Naive thymus-derived CD4-positive, alpha-beta T cell (primary cell): ENCODE data around the gene CLASRP. TPM values are rescaled to one million over a fixed set of nuclear protein-coding genes. Genes with fewer than 3 reads are reported as not detected.

ENCODE experiments used
- ATAC-seq: fragments of 150-1000 bp; cut with Tn5 transposase; 2 replicates; pipeline ENCODE4 v1.10.0; 2021; ENCODE audit warnings: mild to moderate bottlenecking, moderate library complexity
- CTCF ChIA-PET: fragments of 350-600 bp; sonication (Branson Sonifier 250); formaldehyde crosslinking; loops from one replicate; lab custom pipeline; 2021; ENCODE audit warnings: antibody characterized with exemption; lab: Charles Lee
- POLR2A ChIA-PET: fragments of 350-600 bp; sonication (Branson Sonifier 250); formaldehyde crosslinking; loops from one replicate; lab custom pipeline; 2021; ENCODE audit warnings: antibody characterized with exemption, inconsistent platforms; lab: Charles Lee
- DNase-seq, 9 donors: peaks; one replicate each; pipeline versions ENCODE4 v3.0.0 to v3.0.0-alpha.2; 2020 to 2022; ENCODE audit warnings: mixed read lengths in 1 of 9
- H3K27ac ChIP-seq: one replicate; pipeline ENCODE4 v1.7.0; 2013; ENCODE audit warnings: mild to moderate bottlenecking, low read depth, low read length, moderate library complexity
- H3K27me3 ChIP-seq, 2 donors: one replicate each; pipeline ENCODE4 v1.7.0; 2013; ENCODE audit warnings: low read length in 2 of 2, mild to moderate bottlenecking in 2 of 2, moderate library complexity in 2 of 2; ENCODE audit not compliant: control insufficient read depth in 2 of 2, insufficient read depth in 2 of 2
- H3K36me3 ChIP-seq, 3 experiments: 1 replicate in 2 of 3; 2 replicates in 1 of 3; pipeline ENCODE4 v1.7.0; 2013; ENCODE audit warnings: low read length in 3 of 3, mild to moderate bottlenecking in 3 of 3, moderate library complexity in 1 of 3; ENCODE audit not compliant: insufficient read depth in 3 of 3, control insufficient read depth in 2 of 3
- H3K4me1 ChIP-seq, 2 donors: one replicate each; pipeline ENCODE4 v1.7.0; 2013; ENCODE audit warnings: low read length in 2 of 2, mild to moderate bottlenecking in 2 of 2, moderate library complexity in 1 of 2; ENCODE audit not compliant: control insufficient read depth in 2 of 2, insufficient read depth in 2 of 2
- H3K4me3 ChIP-seq: 2 replicates; pipeline ENCODE4 v1.7.0; 2013; ENCODE audit warnings: mild to moderate bottlenecking, low read length
- H3K9me3 ChIP-seq, 3 experiments: 1 replicate in 2 of 3; 2 replicates in 1 of 3; pipeline ENCODE4 v1.7.0; 2013; ENCODE audit warnings: low read length in 3 of 3; ENCODE audit not compliant: control insufficient read depth in 2 of 3
- H3K27ac Mint-ChIP-seq, 9 donors: one replicate each; pipeline ENCODE4 v1.8.0; 2020 to 2022; ENCODE audit warnings: mixed read lengths in 9 of 9, mild to moderate bottlenecking in 8 of 9, moderate library complexity in 5 of 9, inconsistent platforms in 2 of 9
- H3K27me3 Mint-ChIP-seq, 5 donors: one replicate each; pipeline ENCODE4 v1.8.0; 2021 to 2022; ENCODE audit warnings: mixed read lengths in 5 of 5, mild to moderate bottlenecking in 1 of 5
- H3K36me3 Mint-ChIP-seq, 5 donors: one replicate each; pipeline ENCODE4 v1.8.0; 2020 to 2022; ENCODE audit warnings: mixed read lengths in 5 of 5, mild to moderate bottlenecking in 3 of 5, inconsistent platforms in 1 of 5
- H3K4me1 Mint-ChIP-seq, 7 donors: one replicate each; pipeline ENCODE4 v1.8.0; 2020 to 2022; ENCODE audit warnings: mixed read lengths in 7 of 7, mild to moderate bottlenecking in 3 of 7, inconsistent platforms in 1 of 7
- H3K4me3 Mint-ChIP-seq, 10 donors: one replicate each; pipeline ENCODE4 v1.8.0; 2020 to 2022; ENCODE audit warnings: mild to moderate bottlenecking in 10 of 10, mixed read lengths in 10 of 10, moderate library complexity in 6 of 10, inconsistent platforms in 2 of 10
- H3K9me3 Mint-ChIP-seq, 11 donors: one replicate each; pipeline ENCODE4 v1.8.0; 2020 to 2022; ENCODE audit warnings: mixed read lengths in 11 of 11, mild to moderate bottlenecking in 4 of 11, inconsistent platforms in 1 of 11, moderate library complexity in 1 of 11
- intact Hi-C, 2 donors: fragments of 100-400 bp; cut with micrococcal nuclease; formaldehyde crosslinking; loops; one replicate each; pipeline ENCODE4 v1.15.1; 2023
- polyA plus RNA-seq, 2 donors: library from polyadenylated mRNA; unstranded; fragments of 300-500 nt; fragmentation: Illumina TruSeq; gene quantifications; one replicate each; pipeline ENCODE4 v1.2.3, GENCODE V29; 2021
- total RNA-seq, 6 experiments: library from RNA in 5 of 6; stranded (reverse) in 5 of 6; gene quantifications; 1 replicate in 5 of 6; 2 replicates in 1 of 6; pipeline ENCODE4 v1.2.3 and lab custom pipeline; 2021 to 2026

CLASRP gene
- total and polyA plus RNA-seq, 7 experiments from 2014 or later: 3.6 to 185 (median 152) TPM

GRCh38 chr19:45114116-45114515 lies 75.3 kb downstream of the CLASRP start:
- no peaks in the 10 kb centered on the region for H3K9me3 ChIP-seq
- H3K36me3 Mint-ChIP-seq: peaks cover 0 to 3% (median 0%) of the 10 kb centered on the region in 5 donors
- H3K4me3 Mint-ChIP-seq: no peak overlapping the region
- no peak overlapping the region for H3K4me3 ChIP-seq
- no peaks in the 10 kb centered on the region for H3K27me3 ChIP-seq
- no peaks in the 10 kb centered on the region for H3K9me3 Mint-ChIP-seq
- ATAC-seq (no peak), DNase-seq (no peak)
- H3K4me1 ChIP-seq: peaks cover 9 to 26% of the 10 kb centered on the region in 2 donors
- no peak overlapping the region for H3K27ac ChIP-seq
- ChIA-PET POLR2A (no interaction called here), CTCF (interaction anchor here (0.6 kb wide), 1 partner anchor 32 kb away, joined by 4 read pairs; no protein-coding TSS in a partner anchor)
- peak overlapping the region in 1 of 9 donors; percentile 54 for H3K27ac Mint-ChIP-seq
- no peaks in the 10 kb centered on the region for H3K36me3 ChIP-seq
- no peaks in the 10 kb centered on the region for H3K27me3 Mint-ChIP-seq
- intact Hi-C loops: no loop called here
- H3K4me1 Mint-ChIP-seq: peaks cover 24 to 72% (median 44%) of the 10 kb centered on the region in 7 donors

GRCh38 chr19:45115809-45116615 lies 77.2 kb downstream of the CLASRP start:
- peak overlapping the region in 4 of 9 donors; percentile 20 to 74 (median 62) for H3K27ac Mint-ChIP-seq
- DNase-seq: no peak

GRCh38 chr19:45117167-45117594 lies 78.3 kb downstream of the CLASRP start:
- intact Hi-C loops: no loop called here
- Histone ChIP-seq H3K4me3 (no peak overlapping the region), H3K27ac (peak overlapping the region; percentile 18), H3K27me3 (no peaks in the 10 kb centered on the region), H3K4me1 (peaks cover 9 to 41% of the 10 kb centered on the region in 2 donors), H3K36me3 (no peaks in the 10 kb centered on the region), H3K9me3 (no peaks in the 10 kb centered on the region)
- ChIA-PET CTCF (interaction anchor here (0.6 to 1.5 kb wide), 2 partner anchors 70 to 112 kb away, joined by 4 to 6 read pairs; no protein-coding TSS in a partner anchor), POLR2A (interaction anchor here (0.5 to 1.1 kb wide), 2 partner anchors 26 to 904 kb away, joined by 3 to 4 read pairs; no protein-coding TSS in a partner anchor)
- H3K27ac Mint-ChIP-seq: peak overlapping the region in 7 of 9 donors; percentile 25 to 87 (median 67)
- H3K9me3 Mint-ChIP-seq: no peaks in the 10 kb centered on the region
- peak overlapping the region; percentile 47 to 85 (median 78) for H3K4me3 Mint-ChIP-seq
- H3K36me3 Mint-ChIP-seq: peaks cover 0 to 3% (median 0%) of the 10 kb centered on the region in 5 donors
- DNase-seq (peak in 8 of 9 donors; percentile 27 to 74 (median 39)), ATAC-seq (peak; percentile 65)
- peaks cover 30 to 86% (median 59%) of the 10 kb centered on the region in 7 donors for H3K4me1 Mint-ChIP-seq
- H3K27me3 Mint-ChIP-seq: no peaks in the 10 kb centered on the region

More at GRCh38 chr19:45115809-45116615, 77.2 kb downstream of the CLASRP start:
- Histone ChIP-seq H3K36me3 (no peaks in the 10 kb centered on the region), H3K27me3 (no peaks in the 10 kb centered on the region), H3K9me3 (no peaks in the 10 kb centered on the region), H3K4me1 (peaks cover 9 to 32% of the 10 kb centered on the region in 2 donors), H3K27ac (no peak overlapping the region), H3K4me3 (no peak overlapping the region)
- intact Hi-C loops: no loop called here
- ChIA-PET CTCF (no interaction called here), POLR2A (interaction anchor here (0.8 kb wide), 1 partner anchor 29 kb away, joined by 3 read pairs; no protein-coding TSS in a partner anchor)
- ATAC-seq: peak; percentile 40
- peak overlapping the region in 9 of 10 donors; percentile 43 to 83 (median 75) for H3K4me3 Mint-ChIP-seq
- H3K4me1 Mint-ChIP-seq: peaks cover 22 to 80% (median 52%) of the 10 kb centered on the region in 7 donors
- no peaks in the 10 kb centered on the region for H3K27me3 Mint-ChIP-seq
- peaks cover 0 to 3% (median 0%) of the 10 kb centered on the region in 5 donors for H3K36me3 Mint-ChIP-seq
- H3K9me3 Mint-ChIP-seq: no peaks in the 10 kb centered on the region

GRCh38 chr19:45117671-45118070 lies 78.8 kb downstream of the CLASRP start:
- H3K4me3 Mint-ChIP-seq: peak overlapping the region in 9 of 10 donors; percentile 47 to 85 (median 80)
- intact Hi-C loops: loop anchor here in 1 of 2 donors (1.0 kb wide), 1 partner anchor 14 kb away; no protein-coding TSS in a partner anchor
- Histone ChIP-seq H3K4me1 (peaks cover 9 to 42% of the 10 kb centered on the region in 2 donors), H3K27me3 (no peaks in the 10 kb centered on the region), H3K27ac (no peak overlapping the region), H3K36me3 (no peaks in the 10 kb centered on the region), H3K9me3 (no peaks in the 10 kb centered on the region), H3K4me3 (no peak overlapping the region)
- peaks cover 30 to 88% (median 63%) of the 10 kb centered on the region in 7 donors for H3K4me1 Mint-ChIP-seq
- no peaks in the 10 kb centered on the region for H3K27me3 Mint-ChIP-seq
- DNase-seq: no peak
- peak overlapping the region in 3 of 9 donors; percentile 64 to 88 (median 77) for H3K27ac Mint-ChIP-seq
- H3K36me3 Mint-ChIP-seq: peaks cover 0 to 3% (median 0%) of the 10 kb centered on the region in 5 donors
- ChIA-PET CTCF (interaction anchor here (1.2 to 1.5 kb wide), 2 partner anchors 9 to 69 kb away, joined by 3 to 6 read pairs; no protein-coding TSS in a partner anchor), POLR2A (interaction anchor here (0.5 to 1.1 kb wide), 3 partner anchors 14 to 903 kb away, joined by 3 to 4 read pairs (median 3); no protein-coding TSS in a partner anchor)
- H3K9me3 Mint-ChIP-seq: no peaks in the 10 kb centered on the region
- no peak for ATAC-seq

- no peaks in the 10 kb centered on the region for H3K27me3 ChIP-seq
- no peaks in the 10 kb centered on the region for H3K9me3 Mint-ChIP-seq
- DNase-seq: no peak
- no peaks in the 10 kb centered on the region for H3K27me3 Mint-ChIP-seq
- no peaks in the 10 kb centered on the region for H3K36me3 ChIP-seq
- H3K27ac ChIP-seq: peak overlapping the region; percentile 31
- no peak for ATAC-seq
- intact Hi-C loops: loop anchor here in 1 of 2 donors (1.0 kb wide), 1 partner anchor 15 kb away; no protein-coding TSS in a partner anchor
- peak overlapping the region in 9 of 10 donors; percentile 9 to 85 (median 76) for H3K4me3 Mint-ChIP-seq
- peaks cover 0 to 3% (median 0%) of the 10 kb centered on the region in 5 donors for H3K36me3 Mint-ChIP-seq
- ChIA-PET POLR2A (interaction anchor here (0.7 to 1.1 kb wide), 2 partner anchors 15 to 27 kb away, joined by 3 read pairs; no protein-coding TSS in a partner anchor), CTCF (interaction anchor here (1.2 to 1.5 kb wide), 2 partner anchors 9 to 69 kb away, joined by 3 to 6 read pairs; no protein-coding TSS in a partner anchor)
- no peak overlapping the region for H3K4me3 ChIP-seq
- H3K9me3 ChIP-seq: no peaks in the 10 kb centered on the region
- H3K27ac Mint-ChIP-seq: peak overlapping the region in 7 of 9 donors; percentile 38 to 88 (median 68)
- H3K4me1 ChIP-seq: peaks cover 9 to 42% of the 10 kb centered on the region in 2 donors
- H3K4me1 Mint-ChIP-seq: peaks cover 30 to 88% (median 63%) of the 10 kb centered on the region in 7 donors
Measured at GRCh38 chr19:45118106-45118505, 79.3 kb downstream of the CLASRP start.
